ENCODE data around the gene NPTXR.
A peak's percentile ranks its signal among the peaks of the same experiment; 100 is the strongest.

Gene NPTXR

DNA sequence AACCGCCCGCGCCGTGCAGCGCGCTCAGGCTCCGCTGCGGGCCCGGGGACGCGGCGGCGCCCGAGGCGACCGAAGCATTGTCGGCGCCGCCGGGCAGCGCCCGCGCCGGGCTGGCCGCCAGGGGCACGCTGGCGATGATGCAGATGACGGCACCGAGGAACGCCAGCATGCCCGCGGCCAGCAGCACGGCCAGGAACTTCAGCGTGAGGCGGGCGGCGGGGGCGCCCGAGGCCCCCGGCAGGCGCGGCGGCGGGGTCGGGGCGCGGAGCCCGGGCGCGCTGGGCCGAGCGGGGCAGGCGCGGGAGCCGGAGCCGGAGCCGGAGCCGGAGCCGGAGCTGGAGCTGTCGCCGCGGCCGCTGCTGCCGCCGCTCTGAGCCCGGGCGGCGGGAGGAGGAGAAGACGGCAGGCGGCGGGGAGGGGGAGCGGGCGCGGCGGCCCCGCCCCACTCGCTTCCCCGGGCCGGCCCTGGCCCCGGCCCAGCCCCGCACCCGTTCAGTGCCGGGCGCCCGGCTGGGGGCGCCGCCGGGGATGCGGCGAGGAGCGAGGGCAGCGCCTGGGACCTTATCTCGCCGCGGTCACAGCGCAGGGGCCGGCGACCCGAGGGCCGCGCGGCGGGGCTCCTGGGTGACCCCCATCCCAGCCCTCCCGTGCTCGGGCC lies at the start of gene NPTXR:
TSS of gene NPTXR (minus strand) at position 372 of the 658 bp plus-strand sequence.
- Histone ChIP-seq H3K4me1 (ENCODE audit: insufficient read depth, low read length) (no peaks in the 10 kb centered on the region), H3K36me3 (ENCODE audit: insufficient read depth, low read depth, low read length) (no peaks in the 10 kb centered on the region), H3K9me3 (ENCODE audit: insufficient read depth, low read depth, low read length) (no peaks in the 10 kb centered on the region), H3K27me3 (ENCODE audit: insufficient read depth, low read length) (peaks cover 74% of the 10 kb centered on the region), H3K27ac (ENCODE audit: low read length) (no peak within 1 kb of the TSS), H3K9ac (ENCODE audit: low read depth, low read length) (peak within 1 kb of the TSS; percentile 37; the same call in 1 of the 2 replicates), H3K4me3 (ENCODE audit: low read length) (peak within 1 kb of the TSS; percentile 63)

DNA sequence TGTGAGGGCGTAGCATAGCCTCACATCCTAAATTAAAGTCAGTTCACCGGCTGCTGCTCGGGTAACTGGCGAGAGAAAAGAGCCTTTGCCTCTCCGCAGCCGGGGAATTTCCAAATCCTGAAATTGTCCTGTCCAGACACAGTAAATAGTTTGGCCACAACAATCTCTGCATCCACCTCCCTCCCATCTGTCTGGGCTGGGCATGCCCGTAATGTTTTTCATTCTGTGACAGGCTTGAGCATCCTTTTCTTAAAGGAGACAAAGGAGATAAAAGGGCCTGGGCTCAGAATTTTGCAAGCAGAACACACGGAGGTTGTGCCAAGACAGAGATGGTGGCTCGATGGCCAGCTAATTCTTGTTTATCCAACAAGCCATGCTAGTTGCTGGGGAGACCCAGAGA lies 47.4 kb upstream of the NPTXR start:
- H3K27me3 ChIP-seq (ENCODE audit: insufficient read depth, low read length), result no peaks in the 10 kb centered on the region
- no peak overlapping the region for H3K4me3 ChIP-seq (ENCODE audit: low read length)
- H3K9me3 ChIP-seq (ENCODE audit: insufficient read depth, low read depth, low read length), result no peaks in the 10 kb centered on the region
- no peaks in the 10 kb centered on the region for H3K4me1 ChIP-seq (ENCODE audit: insufficient read depth, low read length)
- no peak overlapping the region for H3K9ac ChIP-seq (ENCODE audit: low read depth, low read length)
- H3K36me3 ChIP-seq (ENCODE audit: insufficient read depth, low read depth, low read length), result no peaks in the 10 kb centered on the region
- no peak overlapping the region for H3K27ac ChIP-seq (ENCODE audit: low read length)

DNA sequence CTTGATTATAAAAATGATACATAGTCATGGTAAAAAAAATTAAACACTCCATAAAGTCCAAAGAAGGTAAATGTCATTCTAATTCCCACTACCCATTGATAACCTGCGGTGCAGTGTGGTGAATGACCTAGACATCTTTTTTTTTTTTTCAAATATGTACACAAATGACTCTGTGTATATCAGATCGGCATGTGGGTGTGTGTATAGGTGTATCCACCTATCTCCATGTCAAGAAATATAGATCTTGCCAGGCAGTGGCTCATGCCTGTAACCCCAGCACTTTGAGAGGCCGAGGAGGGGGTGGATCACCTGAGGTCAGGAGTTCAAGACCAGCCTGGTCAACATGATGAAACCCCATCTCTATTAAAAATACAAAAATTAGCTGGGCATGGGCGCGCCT lies 46.5 kb upstream of the NPTXR start:
- no peaks in the 10 kb centered on the region for H3K9me3 ChIP-seq (ENCODE audit: insufficient read depth, low read depth, low read length)
- H3K4me1 ChIP-seq (ENCODE audit: insufficient read depth, low read length), result no peaks in the 10 kb centered on the region
- no peaks in the 10 kb centered on the region for H3K36me3 ChIP-seq (ENCODE audit: insufficient read depth, low read depth, low read length)
- H3K4me3 ChIP-seq (ENCODE audit: low read length), result no peak overlapping the region
- no peaks in the 10 kb centered on the region for H3K27me3 ChIP-seq (ENCODE audit: insufficient read depth, low read length)
- H3K9ac ChIP-seq (ENCODE audit: low read depth, low read length), result no peak overlapping the region
- no peak overlapping the region for H3K27ac ChIP-seq (ENCODE audit: low read length)

DNA sequence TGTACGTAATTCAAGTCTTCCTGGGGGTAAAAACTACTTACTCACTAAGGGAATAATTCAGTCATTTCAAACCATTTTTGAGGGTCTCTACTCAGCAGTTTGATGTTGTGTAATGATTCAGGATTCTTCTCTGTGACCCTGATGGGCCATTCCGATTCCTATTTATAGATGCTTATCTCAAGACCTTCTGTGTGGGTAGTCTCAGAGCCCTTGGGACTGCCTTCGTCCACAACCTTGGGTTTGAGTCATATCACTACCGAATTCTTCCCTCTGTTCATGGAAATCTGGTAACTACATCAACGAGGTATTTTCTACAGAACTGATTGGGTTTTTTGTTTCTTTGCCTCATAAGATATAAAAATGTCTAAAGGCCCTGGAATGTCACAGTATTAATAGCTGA lies 42.5 kb upstream of the NPTXR start:
- H3K27me3 ChIP-seq (ENCODE audit: insufficient read depth, low read length), result no peaks in the 10 kb centered on the region
- H3K9me3 ChIP-seq (ENCODE audit: insufficient read depth, low read depth, low read length), result no peaks in the 10 kb centered on the region
- H3K36me3 ChIP-seq (ENCODE audit: insufficient read depth, low read depth, low read length), result no peaks in the 10 kb centered on the region
- H3K27ac ChIP-seq (ENCODE audit: low read length), result no peak overlapping the region
- H3K9ac ChIP-seq (ENCODE audit: low read depth, low read length), result no peak overlapping the region
- H3K4me1 ChIP-seq (ENCODE audit: insufficient read depth, low read length), result no peaks in the 10 kb centered on the region
- H3K4me3 ChIP-seq (ENCODE audit: low read length), result no peak overlapping the region

DNA sequence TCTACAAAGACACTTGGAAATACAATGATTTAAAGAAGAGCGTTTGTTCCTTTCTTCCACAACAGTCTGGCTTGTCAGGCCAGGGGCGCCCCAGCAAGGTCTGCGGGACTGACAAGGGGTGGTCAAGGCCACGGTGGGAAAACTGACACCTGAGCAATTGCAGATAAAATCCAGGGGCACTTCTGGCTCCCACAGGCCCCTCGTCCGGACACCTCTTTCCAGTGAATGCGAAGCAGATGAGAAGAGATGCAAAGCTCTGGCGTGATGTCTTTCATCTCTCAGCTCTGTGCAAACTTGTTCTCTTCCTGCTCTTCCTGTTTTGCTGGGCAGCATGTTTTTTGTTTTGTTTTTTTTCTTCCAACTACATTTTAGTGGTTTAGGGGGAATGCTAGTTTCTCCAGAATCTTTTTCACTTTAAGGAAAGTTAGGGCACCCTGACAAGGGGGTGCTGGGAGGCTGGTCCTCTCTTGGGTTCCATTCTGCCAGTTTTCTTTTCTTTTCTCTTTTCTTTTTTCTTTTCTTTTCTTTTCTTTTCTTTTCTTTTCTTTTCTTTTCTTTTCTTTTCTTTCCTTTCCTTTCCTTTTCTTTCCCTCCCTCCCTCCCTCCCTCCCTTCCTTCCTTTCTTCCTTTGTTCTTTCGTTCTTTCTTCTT lies 39.3 kb upstream of the NPTXR start:
- Histone ChIP-seq H3K27ac (ENCODE audit: low read length) (no peak overlapping the region), H3K27me3 (ENCODE audit: insufficient read depth, low read length) (no peaks in the 10 kb centered on the region), H3K4me1 (ENCODE audit: insufficient read depth, low read length) (no peaks in the 10 kb centered on the region)

DNA sequence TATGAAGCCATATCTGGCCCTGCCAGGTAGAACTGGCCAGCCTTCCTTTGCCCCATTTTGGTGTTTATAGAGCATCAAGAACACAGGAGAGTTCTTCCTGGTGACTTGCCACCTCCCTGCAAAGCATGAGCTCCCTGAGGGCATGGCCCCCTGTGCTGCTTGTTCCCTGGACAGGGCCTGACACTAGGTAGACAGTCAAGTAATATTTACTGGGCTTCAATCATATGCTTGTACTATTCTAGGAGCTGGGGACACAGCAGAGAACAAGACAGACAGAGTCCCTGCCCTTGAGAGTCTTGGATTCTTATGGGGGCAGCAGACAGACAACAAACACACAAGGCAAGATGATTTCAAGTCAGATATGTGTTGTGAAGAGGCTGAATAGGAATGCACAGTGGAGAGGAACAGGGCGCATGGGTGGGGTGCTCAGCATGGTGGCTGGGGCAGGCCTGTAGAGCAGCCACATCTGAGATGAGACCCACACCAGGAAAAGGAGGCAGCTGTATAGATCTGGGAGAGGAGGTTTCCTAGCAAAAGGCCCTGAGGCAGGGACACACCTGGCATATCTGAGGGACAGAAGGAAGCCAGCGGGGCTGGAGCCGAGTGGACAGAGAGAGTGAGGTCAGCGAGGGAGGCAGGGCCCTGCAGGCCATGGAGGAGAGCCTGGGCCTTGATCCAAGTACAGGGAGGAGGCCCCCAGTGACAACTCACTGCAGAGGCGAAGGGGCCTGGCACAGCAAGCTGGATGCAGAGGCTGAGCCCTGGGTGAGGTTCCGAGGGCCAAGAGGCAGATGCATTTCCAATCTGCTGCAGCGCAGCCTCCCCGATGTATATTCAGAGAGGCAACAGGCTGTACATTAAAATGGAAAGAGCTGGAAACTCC lies 38.4 kb upstream of the NPTXR start:
- no peak overlapping the region for H3K4me3 ChIP-seq (ENCODE audit: low read length)
- H3K9ac ChIP-seq (ENCODE audit: low read depth, low read length), result no peak overlapping the region
- no peaks in the 10 kb centered on the region for H3K27me3 ChIP-seq (ENCODE audit: insufficient read depth, low read length)
- H3K27ac ChIP-seq (ENCODE audit: low read length), result no peak overlapping the region
- H3K36me3 ChIP-seq (ENCODE audit: insufficient read depth, low read depth, low read length), result no peaks in the 10 kb centered on the region
- no peaks in the 10 kb centered on the region for H3K4me1 ChIP-seq (ENCODE audit: insufficient read depth, low read length)
- H3K9me3 ChIP-seq (ENCODE audit: insufficient read depth, low read depth, low read length), result no peaks in the 10 kb centered on the region

More for the DNA sequence above, 39.3 kb upstream of the NPTXR start:
- Histone ChIP-seq H3K9ac (ENCODE audit: low read depth, low read length) (no peak overlapping the region), H3K36me3 (ENCODE audit: insufficient read depth, low read depth, low read length) (no peaks in the 10 kb centered on the region), H3K4me3 (ENCODE audit: low read length) (no peak overlapping the region), H3K9me3 (ENCODE audit: insufficient read depth, low read depth, low read length) (no peaks in the 10 kb centered on the region)

DNA sequence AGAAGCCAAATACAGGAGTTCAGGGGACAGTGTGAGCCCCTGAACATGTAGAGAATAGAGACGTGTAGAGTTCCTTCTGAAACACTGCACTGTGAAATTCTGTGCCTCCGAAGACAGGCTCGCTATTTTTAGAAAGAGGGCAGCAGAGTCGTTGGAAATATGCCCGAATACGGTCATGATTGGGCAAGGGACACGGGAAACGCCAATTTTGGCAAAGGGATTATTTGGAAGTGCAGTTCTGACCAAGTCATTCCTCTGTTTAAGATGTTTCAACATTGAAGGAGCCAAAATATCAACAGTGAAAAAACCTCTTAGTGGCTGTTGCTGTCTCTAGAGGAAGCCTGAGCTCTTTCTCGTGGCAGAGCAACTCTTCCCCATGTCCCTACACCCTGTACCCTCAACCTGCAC lies 37.6 kb upstream of the NPTXR start:
- Histone ChIP-seq H3K36me3 (ENCODE audit: insufficient read depth, low read depth, low read length) (no peaks in the 10 kb centered on the region), H3K9ac (ENCODE audit: low read depth, low read length) (no peak overlapping the region), H3K27ac (ENCODE audit: low read length) (no peak overlapping the region), H3K9me3 (ENCODE audit: insufficient read depth, low read depth, low read length) (no peaks in the 10 kb centered on the region), H3K4me3 (ENCODE audit: low read length) (no peak overlapping the region), H3K4me1 (ENCODE audit: insufficient read depth, low read length) (no peaks in the 10 kb centered on the region), H3K27me3 (ENCODE audit: insufficient read depth, low read length) (no peaks in the 10 kb centered on the region)

DNA sequence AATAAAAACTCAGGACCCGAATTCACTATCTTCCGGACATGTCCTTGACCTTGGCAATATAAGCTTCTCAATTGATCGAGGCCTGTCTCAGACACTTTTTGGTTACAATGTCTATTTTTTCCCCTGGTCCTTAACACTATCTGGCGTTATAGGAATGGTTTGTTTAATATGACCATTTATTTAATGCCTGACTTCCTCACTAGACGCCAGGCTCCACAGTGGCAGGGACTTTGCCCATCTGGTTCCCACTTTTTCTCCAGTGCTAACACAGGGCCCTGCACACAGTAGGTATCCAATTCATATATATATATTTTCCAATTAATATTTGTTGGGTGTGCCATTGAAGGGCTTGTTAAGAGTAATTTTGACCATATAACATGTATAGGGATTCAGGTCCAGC lies 36.1 kb upstream of the NPTXR start:
- H3K27me3 ChIP-seq (ENCODE audit: insufficient read depth, low read length), result no peaks in the 10 kb centered on the region
- H3K36me3 ChIP-seq (ENCODE audit: insufficient read depth, low read depth, low read length), result no peaks in the 10 kb centered on the region
- H3K9me3 ChIP-seq (ENCODE audit: insufficient read depth, low read depth, low read length), result no peaks in the 10 kb centered on the region
- H3K4me3 ChIP-seq (ENCODE audit: low read length), result no peak overlapping the region
- H3K27ac ChIP-seq (ENCODE audit: low read length), result no peak overlapping the region
- 0 out of 2 replicates have a peak, but pooled peaks cover 4% of the 10 kb centered on the region for H3K4me1 ChIP-seq (ENCODE audit: insufficient read depth, low read length)
- no peak overlapping the region for H3K9ac ChIP-seq (ENCODE audit: low read depth, low read length)

DNA sequence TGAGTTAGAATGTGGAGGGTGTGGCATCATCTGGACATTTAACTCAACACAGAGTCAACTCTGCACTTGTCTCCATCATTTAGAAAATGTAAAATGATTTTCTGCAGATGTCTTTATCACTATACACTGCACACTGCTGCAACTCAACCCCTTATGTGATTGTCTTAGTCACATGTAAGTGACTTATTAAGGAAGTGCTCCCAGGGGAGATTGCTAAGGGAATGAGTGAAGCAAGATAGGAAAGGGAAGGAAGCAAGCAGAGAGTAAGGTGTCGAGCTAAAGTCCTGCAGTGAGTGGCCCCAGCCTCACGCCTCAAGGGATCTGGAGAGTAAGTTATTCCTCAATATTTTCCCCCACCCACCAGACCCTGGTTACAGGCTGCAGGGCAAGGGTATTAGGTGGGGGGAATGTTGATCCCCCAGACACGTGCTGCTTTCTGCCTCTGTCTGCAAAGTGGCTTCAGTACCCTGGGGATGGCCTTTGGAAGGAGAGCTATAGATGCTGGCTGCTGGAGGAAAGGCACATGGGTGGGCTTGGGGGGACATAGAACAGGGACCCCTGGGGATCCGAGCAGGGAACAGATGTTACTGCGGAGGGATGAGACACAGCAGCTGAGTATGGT lies 35.4 kb upstream of the NPTXR start:
- Histone ChIP-seq H3K9me3 (ENCODE audit: insufficient read depth, low read depth, low read length) (no peaks in the 10 kb centered on the region), H3K27me3 (ENCODE audit: insufficient read depth, low read length) (no peaks in the 10 kb centered on the region), H3K9ac (ENCODE audit: low read depth, low read length) (no peak overlapping the region), H3K4me3 (ENCODE audit: low read length) (no peak overlapping the region), H3K27ac (ENCODE audit: low read length) (no peak overlapping the region), H3K4me1 (ENCODE audit: insufficient read depth, low read length) (0 out of 2 replicates have a peak, but pooled peaks cover 4% of the 10 kb centered on the region), H3K36me3 (ENCODE audit: insufficient read depth, low read depth, low read length) (no peaks in the 10 kb centered on the region)

DNA sequence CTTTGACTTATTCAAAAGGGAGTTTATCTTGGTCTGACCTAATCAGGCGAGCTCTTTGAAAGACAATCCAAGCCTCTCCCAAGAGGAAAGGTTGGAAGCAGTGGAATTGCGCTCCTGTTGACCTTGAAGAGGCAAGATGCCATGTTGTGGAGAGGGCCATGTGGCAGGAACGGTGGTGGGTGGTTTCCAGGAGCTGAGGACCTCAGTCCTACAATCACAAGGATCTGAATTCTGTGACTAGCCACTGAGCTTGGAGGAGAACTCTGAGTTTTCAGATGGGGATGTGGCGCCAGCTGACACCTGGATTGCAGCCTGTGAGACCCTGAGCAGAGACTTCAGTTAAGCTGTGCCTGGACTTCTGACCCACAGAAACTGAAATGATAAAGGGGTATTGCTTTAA lies 34.2 kb upstream of the NPTXR start:
- H3K36me3 ChIP-seq (ENCODE audit: insufficient read depth, low read depth, low read length), result no peaks in the 10 kb centered on the region
- H3K9me3 ChIP-seq (ENCODE audit: insufficient read depth, low read depth, low read length), result no peaks in the 10 kb centered on the region
- H3K4me3 ChIP-seq (ENCODE audit: low read length), result no peak overlapping the region
- peaks cover 12% of the 10 kb centered on the region; the same call in 1 of the 2 replicates for H3K4me1 ChIP-seq (ENCODE audit: insufficient read depth, low read length)
- H3K9ac ChIP-seq (ENCODE audit: low read depth, low read length), result no peak overlapping the region
- H3K27me3 ChIP-seq (ENCODE audit: insufficient read depth, low read length), result peaks cover 6% of the 10 kb centered on the region; the same call in 1 of the 2 replicates
- no peak overlapping the region for H3K27ac ChIP-seq (ENCODE audit: low read length)

DNA sequence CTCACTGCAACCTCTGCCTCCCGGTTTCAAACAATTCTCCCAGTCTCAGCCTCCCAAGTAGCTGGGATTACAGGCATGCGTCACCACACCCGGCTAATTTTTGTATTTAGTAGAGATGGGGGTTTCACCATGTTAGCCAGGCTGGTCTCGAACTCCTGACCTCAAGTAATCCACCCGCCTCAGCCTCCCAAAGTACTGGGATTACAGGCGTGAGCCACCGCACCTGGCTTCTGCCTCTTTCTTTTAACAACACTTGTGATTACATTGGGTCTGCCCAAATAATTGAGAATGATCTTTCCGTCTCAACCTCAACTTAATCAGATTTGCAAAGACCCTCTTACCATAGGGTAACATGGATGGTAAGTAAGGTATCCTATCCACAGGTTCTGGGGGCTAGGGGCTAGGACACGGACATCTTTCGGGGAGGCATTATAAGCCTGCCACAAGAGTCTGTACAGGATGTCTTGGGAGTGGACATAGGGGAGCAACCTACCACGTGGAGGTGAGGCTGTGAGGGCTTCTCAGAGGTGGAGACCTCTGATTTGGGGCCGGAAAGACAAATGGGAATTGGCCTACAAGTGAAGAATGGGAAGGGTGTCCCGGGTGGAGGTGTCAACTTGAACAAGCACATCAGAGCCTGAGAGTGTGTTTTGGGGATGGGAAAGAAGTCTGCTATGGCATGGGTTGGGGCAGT lies 30.8 kb upstream of the NPTXR start:
- H3K27ac ChIP-seq (ENCODE audit: low read length), result no peak overlapping the region
- H3K9me3 ChIP-seq (ENCODE audit: insufficient read depth, low read depth, low read length), result no peaks in the 10 kb centered on the region
- peaks cover 4% of the 10 kb centered on the region; the same call in 1 of the 2 replicates for H3K36me3 ChIP-seq (ENCODE audit: insufficient read depth, low read depth, low read length)

More for the DNA sequence above, 30.8 kb upstream of the NPTXR start:
- Histone ChIP-seq H3K9ac (ENCODE audit: low read depth, low read length) (no peak overlapping the region), H3K4me3 (ENCODE audit: low read length) (no peak overlapping the region), H3K4me1 (ENCODE audit: insufficient read depth, low read length) (peaks cover 16% of the 10 kb centered on the region; the same call in 1 of the 2 replicates), H3K27me3 (ENCODE audit: insufficient read depth, low read length) (peaks cover 6% of the 10 kb centered on the region; the same call in 1 of the 2 replicates)

Measured in iPS-20b (cell line).